Measurements from ENCODE around the gene CPZ.
"Not testable (repeated sequence)": the region's sequence is repeated elsewhere in the genome, so short reads cannot be mapped to it uniquely, and the experiment has no call there.

Gene CPZ

GRCh38 chr4:8641256-8641655 is 48.7 kb downstream of the CPZ start:
- no peak for DNase-seq

GRCh38 chr4:8641931-8642650 is 49.5 kb downstream of the CPZ start:
- DNase-seq = no peak

GRCh38 chr4:8642651-8643321 is 50.2 kb downstream of the CPZ start:
- peak in 1 of 5 experiments; percentile 65 for DNase-seq

GRCh38 chr4:8643441-8643840 is 50.9 kb downstream of the CPZ start:
- DNase-seq = no peak

GRCh38 chr4:8643986-8644385 is 51.4 kb downstream of the CPZ start:
- no peak for DNase-seq

GRCh38 chr4:8644461-8644891 is 51.9 kb downstream of the CPZ start:
- DNase-seq = no peak

- DNase-seq = no peak
Observed at GRCh38 chr4:8644966-8645752, 52.6 kb downstream of the CPZ start.

GRCh38 chr4:8645753-8646124 is 53.2 kb downstream of the CPZ start:
- DNase-seq = no peak

- DNase-seq = no peak
Observed at GRCh38 chr4:8646296-8647093, 53.9 kb downstream of the CPZ start.

GRCh38 chr4:8647094-8647570 is 54.6 kb downstream of the CPZ start:
- DNase-seq = no peak

GRCh38 chr4:8647626-8648025 is 55.1 kb downstream of the CPZ start:
- DNase-seq = no peak

- DNase-seq = no peak
Observed at GRCh38 chr4:8648296-8648695, 55.7 kb downstream of the CPZ start.

- DNase-seq = no peak
Observed at GRCh38 chr4:8648816-8649630, 56.5 kb downstream of the CPZ start.

GRCh38 chr4:8649631-8650361 is 57.2 kb downstream of the CPZ start:
- no peak for DNase-seq

GRCh38 chr4:8651661-8652180 is 59.2 kb downstream of the CPZ start:
- DNase-seq = no peak

GRCh38 chr4:8652181-8653078 is 59.9 kb downstream of the CPZ start:
- DNase-seq = no peak

GRCh38 chr4:8653326-8654000 is 60.9 kb downstream of the CPZ start:
- no peak for DNase-seq

GRCh38 chr4:8654139-8654538 is 61.6 kb downstream of the CPZ start:
- not testable (repeated sequence) for DNase-seq

All from T-helper 2 cell (primary cell).